ENCODE data around the gene LRRK1.
A peak's percentile ranks its signal among the peaks of the same experiment; 100 is the strongest.

LRRK1 gene

GRCh38 chr15:100908466-100908865 lies 10.7 kb upstream of the LRRK1 start:
- no peak for DNase-seq (ENCODE audit: extremely low read depth, insufficient read length)

GRCh38 chr15:100909565-100909964 lies 9.6 kb upstream of the LRRK1 start:
- TF ChIP-seq CTCF (IDR thresholded peaks at IDR 0.05; ENCODE audit: insufficient read depth, low read length, poor library complexity, severe bottlenecking) = no peak
- Histone ChIP-seq H3K36me3 (ENCODE audit: control insufficient read depth, insufficient read depth, low read length) (no peaks in the 10 kb centered on the region; the same call in 1 of the 2 replicates), H3K4me3 (replicated peaks; ENCODE audit: low read depth, low read length) (no peak overlapping the region), H3K27me3 (replicated peaks; ENCODE audit: control insufficient read depth, insufficient read depth, low read length) (no peaks in the 10 kb centered on the region; the same call in 1 of the 2 replicates)
- no peak for DNase-seq (ENCODE audit: extremely low read depth, insufficient read length)

More at GRCh38 chr15:100908466-100908865, 10.7 kb upstream of the LRRK1 start:
- no peaks in the 10 kb centered on the region; the same call in 1 of the 2 replicates for H3K27me3 ChIP-seq (replicated peaks; ENCODE audit: control insufficient read depth, insufficient read depth, low read length)
- H3K4me3 ChIP-seq (replicated peaks; ENCODE audit: low read depth, low read length) = no peak overlapping the region
- no peak for TF ChIP-seq CTCF (IDR thresholded peaks at IDR 0.05; ENCODE audit: insufficient read depth, low read length, poor library complexity, severe bottlenecking)
- no peaks in the 10 kb centered on the region; the same call in 1 of the 2 replicates for H3K36me3 ChIP-seq (ENCODE audit: control insufficient read depth, insufficient read depth, low read length)

GRCh38 chr15:100909989-100910955 lies 8.9 kb upstream of the LRRK1 start:
- Histone ChIP-seq H3K27me3 (replicated peaks; ENCODE audit: control insufficient read depth, insufficient read depth, low read length) (no peaks in the 10 kb centered on the region), H3K4me3 (replicated peaks; ENCODE audit: low read depth, low read length) (no peak overlapping the region), H3K36me3 (ENCODE audit: control insufficient read depth, insufficient read depth, low read length) (no peaks in the 10 kb centered on the region; the same call in 1 of the 2 replicates)
- DNase-seq (ENCODE audit: extremely low read depth, insufficient read length) = no peak
- TF ChIP-seq CTCF (IDR thresholded peaks at IDR 0.05; ENCODE audit: insufficient read depth, low read length, poor library complexity, severe bottlenecking) = peak; percentile 30

GRCh38 chr15:100911086-100911485 lies 8.1 kb upstream of the LRRK1 start:
- no peak for DNase-seq (ENCODE audit: extremely low read depth, insufficient read length)
- Histone ChIP-seq H3K36me3 (ENCODE audit: control insufficient read depth, insufficient read depth, low read length) (no peaks in the 10 kb centered on the region; the same call in 1 of the 2 replicates), H3K4me3 (replicated peaks; ENCODE audit: low read depth, low read length) (no peak overlapping the region), H3K27me3 (replicated peaks; ENCODE audit: control insufficient read depth, insufficient read depth, low read length) (no peaks in the 10 kb centered on the region)
- no peak for TF ChIP-seq CTCF (IDR thresholded peaks at IDR 0.05; ENCODE audit: insufficient read depth, low read length, poor library complexity, severe bottlenecking)

GRCh38 chr15:100913961-100914360 lies 5.2 kb upstream of the LRRK1 start:
- H3K4me3 ChIP-seq (replicated peaks; ENCODE audit: low read depth, low read length) = no peak overlapping the region
- H3K27me3 ChIP-seq (replicated peaks; ENCODE audit: control insufficient read depth, insufficient read depth, low read length) = no peaks in the 10 kb centered on the region
- no peaks in the 10 kb centered on the region for H3K36me3 ChIP-seq (ENCODE audit: control insufficient read depth, insufficient read depth, low read length)
- TF ChIP-seq CTCF (IDR thresholded peaks at IDR 0.05; ENCODE audit: insufficient read depth, low read length, poor library complexity, severe bottlenecking) = no peak
- DNase-seq (ENCODE audit: extremely low read depth, insufficient read length) = no peak

Measured in GM06990 (cell line).